Measurements from ENCODE around the gene POU2F3.

- TF ChIP-seq CTCF (conservative IDR thresholded peaks at IDR 0.05 in 1 of 2, IDR thresholded peaks at IDR 0.05 in 1 of 2; ENCODE audit: low read depth in 1 of 2, low read length in 2 of 2) (no peak), EZH2 (IDR thresholded peaks at IDR 0.05; ENCODE audit: low read length, missing control alignments) (no peak)
Observed at GRCh38 chr11:120212926-120213325, 27.0 kb upstream of the POU2F3 start.
